ENCODE measurements around the gene DLG2.

DLG2 gene

GRCh38 chr11:85154294-85154693 lies 472.9 kb downstream of the DLG2 start:
- Histone ChIP-seq H3K9me3 (ENCODE audit: low read length) (no peaks in the 10 kb centered on the region), H3K36me3 (ENCODE audit: insufficient read depth, low read length) (no peaks in the 10 kb centered on the region), H3K4me1 (ENCODE audit: insufficient read depth, low read length, severe bottlenecking) (no peaks in the 10 kb centered on the region), H3K4me3 (ENCODE audit: low read depth, low read length, poor library complexity, severe bottlenecking) (no peak overlapping the region), H2AFZ (ENCODE audit: low read length) (no peak overlapping the region), H4K20me1 (ENCODE audit: insufficient read depth, low read length) (no peaks in the 10 kb centered on the region), H3K27me3 (ENCODE audit: insufficient read depth, low read length) (no peaks in the 10 kb centered on the region), H3K4me2 (ENCODE audit: low read length) (no peak overlapping the region), H3K9ac (ENCODE audit: low read length) (no peak overlapping the region), H3K27ac (ENCODE audit: low read depth, low read length, poor library complexity, severe bottlenecking) (no peak overlapping the region), H3K9me2 (ENCODE audit: low read depth, low read length) (no peaks in the 10 kb centered on the region), H3K79me2 (ENCODE audit: insufficient read depth, low read length) (no peaks in the 10 kb centered on the region), H3F3A (ENCODE audit: insufficient read depth, low read length) (no peaks in the 10 kb centered on the region)
- no peak for TF ChIP-seq EZH2 (IDR thresholded peaks at IDR 0.05; ENCODE audit: borderline replicate concordance, low read length)
- TF ChIP-seq CTCF (IDR thresholded peaks at IDR 0.05; ENCODE audit: low read length), result no peak

GRCh38 chr11:85137597-85137996 lies 489.5 kb downstream of the DLG2 start:
- no peaks in the 10 kb centered on the region for H3K27me3 ChIP-seq (ENCODE audit: insufficient read depth, low read length)
- no peaks in the 10 kb centered on the region for H3F3A ChIP-seq (ENCODE audit: insufficient read depth, low read length)
- no peaks in the 10 kb centered on the region for H3K9me3 ChIP-seq (ENCODE audit: low read length)
- H2AFZ ChIP-seq (ENCODE audit: low read length), result no peak overlapping the region
- H3K9me2 ChIP-seq (ENCODE audit: low read depth, low read length), result no peaks in the 10 kb centered on the region
- no peaks in the 10 kb centered on the region for H3K4me1 ChIP-seq (ENCODE audit: insufficient read depth, low read length, severe bottlenecking)
- no peaks in the 10 kb centered on the region for H3K79me2 ChIP-seq (ENCODE audit: insufficient read depth, low read length)
- no peak overlapping the region for H3K4me3 ChIP-seq (ENCODE audit: low read depth, low read length, poor library complexity, severe bottlenecking)
- no peak overlapping the region for H3K9ac ChIP-seq (ENCODE audit: low read length)
- no peak overlapping the region for H3K4me2 ChIP-seq (ENCODE audit: low read length)
- no peak for TF ChIP-seq CTCF (IDR thresholded peaks at IDR 0.05; ENCODE audit: low read length)
- no peak for TF ChIP-seq EZH2 (IDR thresholded peaks at IDR 0.05; ENCODE audit: borderline replicate concordance, low read length)
- H4K20me1 ChIP-seq (ENCODE audit: insufficient read depth, low read length), result no peaks in the 10 kb centered on the region
- H3K36me3 ChIP-seq (ENCODE audit: insufficient read depth, low read length), result no peaks in the 10 kb centered on the region
- no peak overlapping the region for H3K27ac ChIP-seq (ENCODE audit: low read depth, low read length, poor library complexity, severe bottlenecking)

GRCh38 chr11:85133636-85134035 lies 493.5 kb downstream of the DLG2 start:
- H3K36me3 ChIP-seq (ENCODE audit: insufficient read depth, low read length), result no peaks in the 10 kb centered on the region
- H3K4me1 ChIP-seq (ENCODE audit: insufficient read depth, low read length, severe bottlenecking), result no peaks in the 10 kb centered on the region
- H3K4me3 ChIP-seq (ENCODE audit: low read depth, low read length, poor library complexity, severe bottlenecking), result no peak overlapping the region
- no peaks in the 10 kb centered on the region for H3F3A ChIP-seq (ENCODE audit: insufficient read depth, low read length)
- no peaks in the 10 kb centered on the region for H4K20me1 ChIP-seq (ENCODE audit: insufficient read depth, low read length)
- H3K27me3 ChIP-seq (ENCODE audit: insufficient read depth, low read length), result no peaks in the 10 kb centered on the region
- TF ChIP-seq CTCF (IDR thresholded peaks at IDR 0.05; ENCODE audit: low read length), result no peak
- no peak for TF ChIP-seq EZH2 (IDR thresholded peaks at IDR 0.05; ENCODE audit: borderline replicate concordance, low read length)
- no peak overlapping the region for H3K27ac ChIP-seq (ENCODE audit: low read depth, low read length, poor library complexity, severe bottlenecking)
- H2AFZ ChIP-seq (ENCODE audit: low read length), result no peak overlapping the region
- no peaks in the 10 kb centered on the region for H3K79me2 ChIP-seq (ENCODE audit: insufficient read depth, low read length)
- H3K9me2 ChIP-seq (ENCODE audit: low read depth, low read length), result no peaks in the 10 kb centered on the region
- H3K9me3 ChIP-seq (ENCODE audit: low read length), result no peaks in the 10 kb centered on the region
- H3K9ac ChIP-seq (ENCODE audit: low read length), result no peak overlapping the region
- H3K4me2 ChIP-seq (ENCODE audit: low read length), result no peak overlapping the region

Measured in OCI-LY1 (cell line).